Stimulated activated naive B cell treated with anti-CD40 and anti-IgM and Interleukin-4, amounts not matched to agents 10 μg/mL and 1 μg/mL and 100 μg/mL, for 72 hours (primary cell): ENCODE data around the gene NRP2.
A peak's percentile ranks its signal among the peaks of the same experiment; 100 is the strongest.

Experiments
- ATAC-seq, 2 donors: fragments of 150-1000 bp; cut with Tn5 transposase; replicated peaks; 2 replicates each; pipeline ENCODE4 v1.10.0; 2021; ENCODE audit warnings: moderate library complexity in 1 of 2
- DNase-seq: peaks from one replicate; pipeline ENCODE4 v3.0.0; 2021
- H3K27ac Mint-ChIP-seq: one replicate; pipeline ENCODE4 v1.8.0; 2022; ENCODE audit warnings: mild to moderate bottlenecking, mixed read lengths
- H3K27me3 Mint-ChIP-seq, 2 donors: one replicate each; pipeline ENCODE4 v1.8.0; 2022; ENCODE audit warnings: mixed read lengths in 2 of 2
- H3K36me3 Mint-ChIP-seq, 2 donors: one replicate each; pipeline ENCODE4 v1.8.0; 2022; ENCODE audit warnings: mixed read lengths in 2 of 2, mild to moderate bottlenecking in 1 of 2
- H3K4me1 Mint-ChIP-seq, 2 donors: one replicate each; pipeline ENCODE4 v1.8.0; 2022; ENCODE audit warnings: mixed read lengths in 2 of 2, mild to moderate bottlenecking in 1 of 2
- H3K4me3 Mint-ChIP-seq, 2 donors: one replicate each; pipeline ENCODE4 v1.8.0; 2022; ENCODE audit warnings: mild to moderate bottlenecking in 2 of 2, mixed read lengths in 2 of 2, moderate library complexity in 1 of 2
- H3K9me3 Mint-ChIP-seq, 2 donors: one replicate each; pipeline ENCODE4 v1.8.0; 2022; ENCODE audit warnings: mixed read lengths in 2 of 2, mild to moderate bottlenecking in 1 of 2

Gene NRP2

GRCh38 chr2:205771031-205771430, 88.7 kb downstream of the NRP2 start:
- Mint-ChIP-seq H3K9me3 (no peaks in the 10 kb centered on the region), H3K27me3 (peaks cover 11 to 13% of the 10 kb centered on the region in 2 donors), H3K4me3 (no peak overlapping the region), H3K27ac (no peak overlapping the region), H3K36me3 (peaks cover 0 to 2% of the 10 kb centered on the region in 2 donors), H3K4me1 (peaks cover 4 to 24% of the 10 kb centered on the region in 2 donors)
- ATAC-seq (no peak), DNase-seq (no peak)

DNA sequence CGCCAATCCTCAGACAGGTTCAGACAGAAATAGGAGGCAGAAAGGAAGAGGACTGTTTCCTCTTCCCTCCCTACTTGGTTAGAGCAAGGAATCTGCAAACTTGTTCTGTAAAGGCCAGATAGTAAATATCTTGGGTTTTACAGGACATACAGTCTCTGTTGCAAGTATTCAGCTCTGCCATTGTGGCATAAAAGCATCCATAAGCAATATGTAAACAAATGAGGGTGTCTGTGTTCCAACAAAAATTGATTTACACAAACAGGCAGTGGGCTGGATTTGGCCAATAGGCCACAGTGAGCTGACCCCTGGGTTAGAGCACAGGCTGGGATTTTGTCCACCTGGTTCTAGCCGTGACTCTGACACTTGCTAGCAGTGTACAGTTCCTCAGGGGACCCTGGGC, 89.4 kb downstream of the NRP2 start:
- H3K27me3 Mint-ChIP-seq: peaks cover 7 to 18% of the 10 kb centered on the region in 2 donors
- H3K36me3 Mint-ChIP-seq: peaks cover 6% of the 10 kb centered on the region in 2 donors
- ATAC-seq: no peak
- H3K4me1 Mint-ChIP-seq: peaks cover 4 to 21% of the 10 kb centered on the region in 2 donors
- peaks cover 0 to 1% of the 10 kb centered on the region in 2 donors for H3K9me3 Mint-ChIP-seq
- no peak overlapping the region for H3K4me3 Mint-ChIP-seq
- DNase-seq: no peak
- no peak overlapping the region for H3K27ac Mint-ChIP-seq

DNA sequence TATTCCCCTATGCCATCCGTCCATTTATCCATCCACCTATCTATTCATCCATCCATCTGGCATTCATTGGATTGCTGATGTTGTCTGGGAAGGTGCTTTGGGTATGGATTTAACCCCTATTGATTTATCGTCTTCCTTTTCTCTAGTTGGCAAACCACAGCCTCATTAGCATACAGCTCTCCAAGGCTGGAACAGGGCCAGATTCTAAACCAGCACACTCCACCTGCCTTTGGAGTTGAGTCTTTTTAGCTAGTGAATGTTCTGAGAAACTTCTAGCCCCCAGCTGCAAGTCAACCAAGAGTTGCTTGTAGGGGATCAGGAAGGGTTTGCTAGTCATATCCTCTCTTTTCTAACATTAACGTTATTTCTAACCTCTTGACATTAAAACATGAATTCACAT, 90.7 kb downstream of the NRP2 start:
- H3K27me3 Mint-ChIP-seq: peaks cover 0 to 18% of the 10 kb centered on the region in 2 donors
- H3K36me3 Mint-ChIP-seq: peaks cover 5 to 7% of the 10 kb centered on the region in 2 donors
- ATAC-seq: no peak
- peaks cover 0 to 1% of the 10 kb centered on the region in 2 donors for H3K9me3 Mint-ChIP-seq
- H3K27ac Mint-ChIP-seq: no peak overlapping the region
- DNase-seq: no peak
- no peak overlapping the region for H3K4me3 Mint-ChIP-seq
- peaks cover 2 to 15% of the 10 kb centered on the region in 2 donors for H3K4me1 Mint-ChIP-seq

DNA sequence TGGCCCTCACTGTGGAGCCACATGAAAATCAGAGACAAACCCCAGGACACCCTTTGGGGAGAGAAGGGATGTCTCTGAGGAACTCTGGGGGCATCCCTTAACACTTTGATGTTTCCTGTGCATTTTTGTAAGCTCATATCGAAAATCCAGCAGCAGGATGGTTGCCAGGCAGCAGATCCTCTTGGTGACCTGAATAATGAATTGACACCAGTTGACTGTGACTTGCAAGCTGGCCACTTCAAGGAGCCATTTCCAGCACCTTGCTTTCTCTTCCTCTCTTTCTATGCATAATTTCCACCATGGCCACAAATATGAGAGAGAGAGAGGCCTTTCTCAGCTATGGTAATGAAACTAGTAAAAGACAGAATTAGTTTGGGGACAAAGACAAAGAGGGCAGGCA, 91.7 kb downstream of the NRP2 start:
- peaks cover 0 to 18% of the 10 kb centered on the region in 2 donors for H3K27me3 Mint-ChIP-seq

GRCh38 chr2:205775097-205775877, 93.0 kb downstream of the NRP2 start:
- H3K9me3 Mint-ChIP-seq: peaks cover 0 to 1% of the 10 kb centered on the region in 2 donors
- no peak for ATAC-seq

More for the DNA sequence above, 91.7 kb downstream of the NRP2 start:
- DNase-seq (no peak), ATAC-seq (peak; percentile 48 to 69)
- Mint-ChIP-seq H3K9me3 (peaks cover 0 to 1% of the 10 kb centered on the region in 2 donors), H3K27ac (no peak overlapping the region), H3K4me1 (peaks cover 2 to 15% of the 10 kb centered on the region in 2 donors), H3K4me3 (no peak overlapping the region), H3K36me3 (peaks cover 5 to 7% of the 10 kb centered on the region in 2 donors)

GRCh38 chr2:205776139-205776538, 93.8 kb downstream of the NRP2 start:
- DNase-seq (peak; percentile 5), ATAC-seq (peak; percentile 46 to 51)
- Mint-ChIP-seq H3K27me3 (peaks cover 0 to 12% of the 10 kb centered on the region in 2 donors), H3K36me3 (peaks cover 5 to 7% of the 10 kb centered on the region in 2 donors), H3K9me3 (peaks cover 0 to 1% of the 10 kb centered on the region in 2 donors), H3K4me1 (peaks cover 0 to 8% of the 10 kb centered on the region in 2 donors), H3K4me3 (no peak overlapping the region), H3K27ac (no peak overlapping the region)

More at GRCh38 chr2:205775097-205775877, 93.0 kb downstream of the NRP2 start:
- Mint-ChIP-seq H3K36me3 (peaks cover 5 to 7% of the 10 kb centered on the region in 2 donors), H3K27me3 (peaks cover 0 to 18% of the 10 kb centered on the region in 2 donors), H3K4me1 (peaks cover 2 to 8% of the 10 kb centered on the region in 2 donors), H3K27ac (no peak overlapping the region), H3K4me3 (no peak overlapping the region)
- no peak for DNase-seq

- no peak for ATAC-seq
- H3K9me3 Mint-ChIP-seq: peaks cover 0 to 1% of the 10 kb centered on the region in 2 donors
- no peak for DNase-seq
- no peak overlapping the region for H3K27ac Mint-ChIP-seq
- peaks cover 0 to 8% of the 10 kb centered on the region in 2 donors for H3K4me1 Mint-ChIP-seq
- peaks cover 5 to 7% of the 10 kb centered on the region in 2 donors for H3K36me3 Mint-ChIP-seq
- H3K27me3 Mint-ChIP-seq: peaks cover 0 to 12% of the 10 kb centered on the region in 2 donors
- no peak overlapping the region for H3K4me3 Mint-ChIP-seq
These were observed 94.4 kb downstream of the NRP2 start for GRCh38 chr2:205776720-205777119.

- H3K36me3 Mint-ChIP-seq: peaks cover 5 to 7% of the 10 kb centered on the region in 2 donors
- ATAC-seq (no peak), DNase-seq (no peak)
- peaks cover 0 to 12% of the 10 kb centered on the region in 2 donors for H3K27me3 Mint-ChIP-seq
- H3K4me3 Mint-ChIP-seq: no peak overlapping the region
- peaks cover 0 to 1% of the 10 kb centered on the region in 2 donors for H3K9me3 Mint-ChIP-seq
- no peak overlapping the region for H3K27ac Mint-ChIP-seq
- H3K4me1 Mint-ChIP-seq: peaks cover 0 to 8% of the 10 kb centered on the region in 2 donors
These were observed 96.1 kb downstream of the NRP2 start for GRCh38 chr2:205778356-205778755.

- DNase-seq (no peak), ATAC-seq (no peak)
- Mint-ChIP-seq H3K4me1 (no peaks in the 10 kb centered on the region), H3K27me3 (peaks cover 0 to 8% of the 10 kb centered on the region in 2 donors), H3K9me3 (peaks cover 0 to 1% of the 10 kb centered on the region in 2 donors), H3K36me3 (peaks cover 5 to 7% of the 10 kb centered on the region in 2 donors), H3K4me3 (no peak overlapping the region), H3K27ac (no peak overlapping the region)
These were observed 98.3 kb downstream of the NRP2 start for GRCh38 chr2:205780645-205781044.

DNA sequence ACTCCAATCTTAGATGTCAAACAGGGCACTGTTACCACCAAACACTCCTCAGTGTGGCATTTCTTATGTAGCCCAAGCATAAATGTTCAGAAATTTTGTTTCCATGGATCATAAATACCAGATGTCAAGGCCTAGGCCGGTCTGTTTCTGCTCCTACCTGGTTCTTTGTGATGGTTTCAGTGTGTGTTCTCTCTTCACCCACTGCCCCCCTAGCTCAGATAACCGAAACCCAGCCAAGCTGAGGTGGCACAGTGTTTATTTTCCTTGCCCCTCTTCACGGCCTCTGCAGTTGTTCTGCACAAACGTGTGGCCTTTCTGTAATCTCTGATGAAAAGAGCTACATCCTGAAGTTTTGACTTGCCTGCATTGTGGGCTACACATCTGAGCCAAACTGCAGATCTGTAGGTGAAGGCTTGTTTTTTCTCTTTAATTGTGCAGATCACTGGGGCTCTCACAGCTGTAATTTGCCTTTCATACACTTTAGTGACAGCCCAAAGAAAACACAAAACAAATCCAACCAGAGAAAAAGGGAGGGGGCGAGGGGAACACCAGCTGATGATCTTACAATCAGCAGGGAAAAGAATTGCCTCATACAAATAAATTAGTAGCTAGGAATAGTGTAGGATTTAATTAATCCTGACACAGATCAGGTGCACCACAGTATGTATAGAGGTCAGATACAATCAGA, 99.1 kb downstream of the NRP2 start:
- H3K36me3 Mint-ChIP-seq: peaks cover 3 to 4% of the 10 kb centered on the region in 2 donors
- no peak overlapping the region for H3K27ac Mint-ChIP-seq
- no peaks in the 10 kb centered on the region for H3K9me3 Mint-ChIP-seq

DNA sequence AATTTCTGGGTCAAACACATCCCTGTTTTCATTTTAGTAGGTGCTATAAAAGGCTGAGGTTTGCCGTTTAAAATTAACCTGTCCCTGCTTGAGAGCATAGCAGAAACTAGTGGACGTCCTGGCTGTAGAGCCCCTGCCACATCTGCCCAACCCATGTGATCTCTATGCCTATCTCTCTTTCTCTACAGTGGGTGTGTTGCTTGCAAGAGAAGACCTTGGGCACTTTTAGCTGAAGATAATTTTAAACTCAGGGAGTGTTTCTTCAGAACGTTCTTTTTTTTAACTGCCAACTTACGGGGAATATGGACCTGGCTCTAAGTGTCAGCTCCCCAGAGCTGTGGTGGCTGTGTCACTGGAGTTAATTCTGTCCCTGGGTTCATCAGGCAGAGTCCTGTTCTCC, 100.6 kb downstream of the NRP2 start:
- H3K4me3 Mint-ChIP-seq: no peak overlapping the region
- no peaks in the 10 kb centered on the region for H3K4me1 Mint-ChIP-seq
- H3K27ac Mint-ChIP-seq: no peak overlapping the region
- DNase-seq (no peak), ATAC-seq (no peak)
- no peaks in the 10 kb centered on the region for H3K9me3 Mint-ChIP-seq
- no peaks in the 10 kb centered on the region for H3K27me3 Mint-ChIP-seq
- no peaks in the 10 kb centered on the region for H3K36me3 Mint-ChIP-seq

More for the DNA sequence above, 99.1 kb downstream of the NRP2 start:
- peaks cover 0 to 6% of the 10 kb centered on the region in 2 donors for H3K27me3 Mint-ChIP-seq
- DNase-seq: no peak
- H3K4me3 Mint-ChIP-seq: no peak overlapping the region
- H3K4me1 Mint-ChIP-seq: no peaks in the 10 kb centered on the region
- ATAC-seq: no peak

DNA sequence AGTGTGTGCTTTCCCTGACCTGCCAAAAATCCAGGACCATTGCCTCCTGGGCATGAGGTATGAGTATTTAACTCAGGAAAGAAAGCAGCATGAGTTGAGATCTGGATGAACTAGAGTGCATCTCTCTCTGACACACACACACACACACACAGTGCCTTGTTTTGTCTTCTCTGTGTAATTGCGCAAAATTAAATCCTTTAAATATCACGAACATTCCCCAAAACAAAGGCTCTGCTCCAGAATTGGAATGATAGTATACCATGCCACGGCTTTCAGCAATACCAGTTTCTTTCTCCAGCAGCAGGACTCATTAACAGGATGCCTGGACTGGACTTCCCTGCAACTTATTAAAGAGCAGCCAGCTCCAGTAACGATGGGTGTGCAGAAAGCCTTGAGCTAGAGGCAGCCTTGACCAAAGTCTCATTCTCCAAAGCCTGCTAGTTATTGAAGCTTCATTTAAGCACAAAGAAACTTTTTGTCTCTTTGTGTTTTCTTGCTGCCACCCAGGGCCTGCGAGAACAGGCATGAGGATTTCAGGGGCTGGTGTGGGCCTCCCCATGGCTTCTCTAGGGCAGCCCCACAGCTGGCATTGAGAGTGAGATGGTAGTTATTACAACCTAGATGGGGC, 101.7 kb downstream of the NRP2 start:
- DNase-seq (no peak), ATAC-seq (no peak)
- H3K9me3 Mint-ChIP-seq: no peaks in the 10 kb centered on the region
- H3K27me3 Mint-ChIP-seq: no peaks in the 10 kb centered on the region
- H3K36me3 Mint-ChIP-seq: no peaks in the 10 kb centered on the region
- H3K4me3 Mint-ChIP-seq: no peak overlapping the region
- H3K27ac Mint-ChIP-seq: no peak overlapping the region
- H3K4me1 Mint-ChIP-seq: no peaks in the 10 kb centered on the region

DNA sequence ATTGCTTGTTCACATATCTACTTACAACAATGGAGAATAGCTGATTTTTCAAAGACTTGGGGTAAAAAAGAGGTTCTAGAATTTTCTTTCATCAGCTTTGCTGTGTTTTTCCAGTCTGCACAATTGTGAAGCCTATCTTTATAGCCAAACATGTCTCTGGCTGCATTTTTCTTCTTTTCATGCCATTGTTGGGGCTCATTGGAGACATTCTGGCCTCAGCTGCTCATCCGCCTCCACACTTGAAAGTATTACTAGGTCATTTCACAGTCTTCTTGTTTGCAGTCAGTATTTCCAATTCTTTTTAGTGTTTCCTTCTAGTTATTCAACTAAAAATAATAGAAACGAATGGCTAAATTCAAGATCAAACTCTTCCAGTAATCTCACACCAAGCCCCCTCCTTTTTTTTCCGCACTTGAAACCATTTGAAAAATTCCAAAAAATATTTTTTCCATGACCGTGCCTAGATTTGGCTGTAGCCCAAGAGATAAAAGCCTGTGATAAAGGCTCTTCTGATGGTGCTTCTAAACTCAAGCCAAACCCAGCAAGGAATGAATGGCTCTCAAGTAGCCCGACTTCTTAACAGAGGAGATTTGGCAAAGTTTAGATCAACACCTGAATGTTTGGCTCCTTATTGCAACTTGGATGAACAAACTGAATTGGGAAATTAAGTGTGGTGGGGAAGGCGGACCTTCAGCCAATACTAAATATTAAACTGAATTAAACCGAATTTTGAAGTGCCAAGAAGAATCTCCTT, 103.4 kb downstream of the NRP2 start:
- no peak overlapping the region for H3K4me3 Mint-ChIP-seq
- no peaks in the 10 kb centered on the region for H3K4me1 Mint-ChIP-seq
- H3K27ac Mint-ChIP-seq: no peak overlapping the region
- no peak for ATAC-seq
- no peaks in the 10 kb centered on the region for H3K27me3 Mint-ChIP-seq
- no peaks in the 10 kb centered on the region for H3K9me3 Mint-ChIP-seq
- H3K36me3 Mint-ChIP-seq: no peaks in the 10 kb centered on the region
- no peak for DNase-seq

- ATAC-seq: no peak
- H3K27me3 Mint-ChIP-seq: no peaks in the 10 kb centered on the region
- DNase-seq: no peak
- H3K4me3 Mint-ChIP-seq: no peak overlapping the region
- no peak overlapping the region for H3K27ac Mint-ChIP-seq
- no peaks in the 10 kb centered on the region for H3K9me3 Mint-ChIP-seq
- no peaks in the 10 kb centered on the region for H3K36me3 Mint-ChIP-seq
- H3K4me1 Mint-ChIP-seq: no peaks in the 10 kb centered on the region
These were observed 104.7 kb downstream of the NRP2 start for GRCh38 chr2:205786976-205787375.
